NCI-H2227 treated with DMSO at 0.1 percent for 48 hours (cell line): Measurements from ENCODE around the gene HIPK2.

Source experiments
- DNase-seq: peaks from one replicate; lab custom pipeline; 2025; lab: John Stamatoyannopoulos, UW

Gene HIPK2

GRCh38 chr7:139777948-139778841, at the start of gene HIPK2:
Gene HIPK2, minus strand, starts transcription at chr7:139777998. Its CDS starts 375 bp downstream, at chr7:139777623.
- peak; percentile 74 for DNase-seq

DNA sequence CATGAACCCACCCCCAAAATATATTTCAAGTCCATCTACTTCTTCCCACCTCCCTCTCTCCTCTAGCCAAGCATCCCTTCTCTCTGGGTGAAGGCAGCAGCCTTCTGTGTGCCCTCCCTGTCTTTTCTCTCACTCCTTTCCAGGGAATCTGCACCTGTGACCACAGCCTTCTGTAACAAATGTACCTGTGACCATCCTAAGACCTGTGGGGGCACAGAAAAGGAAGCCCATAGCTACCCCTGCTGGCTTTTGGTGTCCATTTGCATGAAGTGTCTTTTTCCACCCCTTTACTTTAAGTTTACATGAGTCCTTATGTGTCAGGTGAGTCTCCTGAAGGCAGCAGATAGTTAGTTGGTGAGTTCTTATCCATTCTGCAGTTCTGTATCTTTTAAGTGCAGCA, 49.2 kb upstream of the HIPK2 start:
- no peak for DNase-seq

DNA sequence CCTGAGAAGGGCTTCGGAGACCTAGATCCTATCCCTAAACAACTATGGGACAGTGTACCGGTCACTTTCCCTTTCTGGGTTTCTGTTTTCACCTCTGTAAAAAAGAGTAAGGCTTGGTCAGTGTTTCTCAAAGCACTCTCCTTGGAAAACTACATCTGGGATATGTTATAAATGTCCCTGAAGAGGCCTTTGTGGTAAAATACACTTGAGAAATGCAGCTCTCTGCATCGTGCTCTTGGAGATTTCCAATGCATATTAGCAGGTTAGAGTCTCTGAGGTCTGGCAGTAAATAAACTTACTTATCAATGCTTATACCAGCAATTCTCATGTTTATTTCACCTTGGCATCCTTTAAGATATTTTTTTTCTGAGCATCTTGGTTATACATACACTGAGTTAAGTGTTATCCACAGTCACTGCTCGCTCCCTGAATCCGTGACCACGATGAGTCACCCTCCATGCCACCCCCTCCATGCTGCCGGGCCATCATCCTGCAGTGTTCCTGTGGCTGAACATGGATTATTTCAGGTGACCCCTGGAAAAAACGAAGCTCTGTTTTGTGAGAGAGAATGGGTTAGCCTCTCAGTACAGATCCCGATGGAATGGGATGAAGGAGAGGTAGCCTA, 48.0 kb upstream of the HIPK2 start:
- DNase-seq, result no peak

DNA sequence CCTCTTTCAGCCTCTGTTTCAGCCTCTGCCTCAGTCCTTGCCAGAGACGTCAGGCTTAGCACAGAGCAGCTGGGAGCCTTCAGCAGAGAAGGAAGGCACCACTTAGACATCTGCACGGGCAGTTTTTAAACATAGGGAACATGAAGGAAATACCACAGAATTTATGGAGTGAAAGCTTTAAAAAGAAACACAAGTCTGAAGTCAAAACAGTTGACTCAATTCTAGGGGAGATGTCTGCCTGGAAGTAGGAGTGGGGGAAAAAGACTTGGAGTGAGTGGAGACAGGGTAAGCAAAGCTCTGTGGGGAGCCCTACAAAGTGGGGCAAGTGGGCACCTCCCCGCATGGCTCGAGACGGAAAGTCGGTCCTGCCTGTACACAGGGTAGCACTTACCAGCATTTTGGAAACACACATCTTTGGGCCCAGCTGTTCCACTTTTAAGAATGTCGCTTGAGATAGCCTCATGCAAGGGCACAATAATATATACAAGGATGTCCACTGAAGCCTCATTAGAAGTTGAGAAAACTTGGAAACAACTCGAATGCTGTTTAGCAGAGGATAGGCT, 46.2 kb upstream of the HIPK2 start:
- no peak for DNase-seq

- DNase-seq, result no peak
Measured at GRCh38 chr7:139822855-139823254, 45.1 kb upstream of the HIPK2 start.

DNA sequence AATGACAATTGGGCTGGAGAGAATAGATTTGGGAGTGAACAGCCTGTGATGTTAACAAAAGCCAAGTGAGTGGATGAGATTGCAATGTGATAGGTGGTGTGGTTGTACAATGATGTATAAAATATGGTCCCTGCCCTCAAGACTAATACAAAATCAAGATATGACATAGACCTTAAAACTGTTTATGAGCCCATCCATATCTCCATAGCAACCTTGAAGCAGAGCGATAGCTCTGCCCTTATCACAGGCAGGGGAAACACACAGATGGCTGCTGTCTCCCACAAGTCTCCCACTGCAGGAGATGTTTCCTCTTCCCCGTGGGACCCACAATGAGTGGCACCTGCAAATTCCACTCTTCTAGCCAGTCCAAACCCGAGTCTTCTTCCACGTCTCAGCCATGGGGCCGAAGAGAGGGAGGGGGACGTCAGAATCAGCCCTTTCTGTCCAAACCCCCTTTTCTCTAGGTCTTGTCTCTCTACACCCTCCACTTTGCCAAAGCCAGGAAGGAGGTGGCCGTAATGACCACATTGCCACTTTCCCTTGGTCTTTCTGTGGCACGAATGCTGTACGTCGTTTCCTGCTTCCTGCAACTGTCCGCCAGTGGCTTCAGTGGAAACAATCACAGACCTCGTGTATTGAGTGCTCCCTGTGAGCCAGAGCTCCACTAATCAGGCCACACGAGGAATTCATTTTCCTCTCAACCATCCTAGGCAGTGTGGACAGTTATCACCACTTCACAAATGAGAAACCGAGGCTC, 43.7 kb upstream of the HIPK2 start:
- no peak for DNase-seq

DNA sequence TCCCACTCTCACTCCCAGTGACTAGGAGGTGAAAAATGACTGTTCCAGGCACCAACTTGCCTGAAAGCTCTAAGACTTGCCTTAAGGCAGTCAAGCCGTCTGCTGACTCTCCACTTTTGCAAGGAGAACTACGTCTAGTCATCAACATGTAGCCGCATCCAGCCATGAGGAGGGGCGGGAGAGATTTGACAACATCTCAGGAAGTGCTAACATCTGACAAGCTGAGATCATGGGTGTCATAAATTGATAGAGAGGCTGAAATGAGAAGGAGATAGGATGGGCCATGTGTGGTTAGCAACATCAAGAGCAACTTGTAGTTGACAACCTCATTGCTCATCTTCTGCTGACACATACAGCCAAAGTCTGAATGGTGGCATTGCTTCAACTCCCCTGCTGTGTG, 42.3 kb upstream of the HIPK2 start:
- no peak for DNase-seq

GRCh38 chr7:139817249-139817648, 39.5 kb upstream of the HIPK2 start:
- no peak for DNase-seq

GRCh38 chr7:139813689-139814088, 35.9 kb upstream of the HIPK2 start:
- DNase-seq, result no peak

DNA sequence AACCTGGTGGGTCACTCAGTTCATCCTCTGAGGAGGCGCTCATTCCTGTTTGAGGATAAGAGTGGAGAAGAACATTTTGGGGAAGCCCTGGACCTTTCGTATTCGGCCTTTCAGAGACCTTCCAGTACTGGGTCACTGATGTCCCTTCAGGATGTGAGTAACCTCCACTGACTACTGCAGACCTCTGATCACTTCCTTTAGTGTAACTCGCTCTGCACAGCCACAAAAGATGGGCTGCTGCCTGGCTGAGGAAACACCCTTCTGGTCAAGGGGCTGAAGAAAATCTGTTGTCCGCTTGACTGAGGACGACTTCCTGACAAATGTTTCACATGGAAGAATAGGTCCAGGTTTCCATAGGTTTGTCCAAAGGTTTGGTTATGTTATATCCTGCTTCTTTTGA, 35.4 kb upstream of the HIPK2 start:
- DNase-seq, result no peak

DNA sequence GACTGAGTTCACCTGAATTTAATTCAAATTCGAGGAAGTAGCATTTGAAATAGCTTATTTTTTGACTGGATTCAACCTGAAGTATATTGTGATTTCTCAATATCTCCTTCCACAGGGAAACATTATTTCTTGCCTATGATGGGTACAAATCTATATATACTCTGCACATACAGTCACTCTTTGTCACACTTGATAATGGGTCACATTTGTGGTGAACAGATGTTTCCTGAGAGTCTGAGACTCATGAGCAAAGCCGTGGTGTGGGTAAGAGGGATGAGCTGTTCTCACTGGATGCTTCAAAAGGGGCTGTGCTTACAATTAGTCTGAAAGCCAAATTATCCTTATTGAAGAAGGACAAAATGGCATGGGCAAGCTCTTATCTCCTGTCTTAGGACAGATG, 33.3 kb upstream of the HIPK2 start:
- no peak for DNase-seq

DNA sequence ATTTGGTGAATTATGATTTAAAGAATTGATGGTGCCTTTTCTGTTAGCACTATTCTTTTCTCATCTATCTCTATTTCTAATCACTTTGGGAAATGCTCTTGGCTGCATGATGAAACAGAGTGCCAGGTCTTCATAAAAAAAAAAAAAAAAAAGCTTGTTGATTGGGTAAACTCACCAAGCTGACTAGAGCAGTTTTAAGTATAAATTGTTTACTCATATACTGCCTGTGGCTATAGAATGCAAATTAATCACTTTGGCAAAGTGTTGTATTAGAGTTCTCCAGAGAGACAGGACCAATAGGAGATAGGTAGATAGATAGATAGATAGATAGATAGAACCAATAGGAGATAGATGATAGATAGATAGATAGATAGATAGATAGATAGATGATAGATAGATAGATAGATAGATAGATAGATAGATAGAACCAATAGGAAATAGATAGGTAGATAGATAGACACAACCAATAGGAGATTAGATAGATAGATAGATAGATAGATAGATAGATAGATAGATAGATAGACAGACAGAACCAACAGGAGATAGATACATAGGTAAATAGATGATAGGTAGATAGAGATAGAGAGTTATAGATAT, 31.1 kb upstream of the HIPK2 start:
- no peak for DNase-seq

DNA sequence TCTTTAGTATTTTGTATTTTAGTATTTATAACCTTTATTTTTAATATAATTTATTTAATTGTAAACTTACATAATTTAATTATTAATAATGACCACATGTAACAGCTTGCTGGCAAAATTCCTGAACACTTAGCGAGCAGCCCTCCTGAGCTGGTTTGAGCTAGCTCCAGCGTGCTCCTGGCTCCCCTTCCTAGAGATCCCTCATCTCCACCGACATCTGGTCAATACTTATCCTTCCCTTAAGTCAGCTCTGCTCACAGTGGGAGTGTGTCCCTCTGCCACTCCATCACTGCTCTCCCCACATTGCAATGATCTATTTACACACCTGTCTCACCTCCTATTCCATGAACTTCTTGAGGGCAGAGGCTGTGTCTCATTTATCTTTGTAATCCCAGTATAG, 30.6 kb upstream of the HIPK2 start:
- no peak for DNase-seq

DNA sequence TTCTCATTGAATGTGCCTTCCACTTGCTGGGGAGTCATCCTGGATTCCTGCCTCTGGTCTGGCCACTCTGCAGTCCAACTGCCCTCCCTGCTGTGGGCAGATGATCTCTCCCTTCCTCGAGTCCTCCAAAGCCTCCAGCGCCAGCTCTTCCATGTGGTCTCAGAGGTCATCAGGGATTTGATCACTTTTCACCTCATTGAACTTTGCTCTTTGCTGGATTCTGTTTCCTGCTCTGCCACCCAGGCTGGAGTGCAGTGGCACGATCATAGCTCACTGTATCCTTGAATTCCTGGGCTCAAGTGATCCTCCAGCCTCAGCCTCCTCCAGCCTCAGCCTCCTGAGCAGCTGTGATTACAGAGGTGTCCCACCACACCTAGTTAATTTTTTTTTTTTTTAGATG, 29.2 kb upstream of the HIPK2 start:
- DNase-seq, result no peak

DNA sequence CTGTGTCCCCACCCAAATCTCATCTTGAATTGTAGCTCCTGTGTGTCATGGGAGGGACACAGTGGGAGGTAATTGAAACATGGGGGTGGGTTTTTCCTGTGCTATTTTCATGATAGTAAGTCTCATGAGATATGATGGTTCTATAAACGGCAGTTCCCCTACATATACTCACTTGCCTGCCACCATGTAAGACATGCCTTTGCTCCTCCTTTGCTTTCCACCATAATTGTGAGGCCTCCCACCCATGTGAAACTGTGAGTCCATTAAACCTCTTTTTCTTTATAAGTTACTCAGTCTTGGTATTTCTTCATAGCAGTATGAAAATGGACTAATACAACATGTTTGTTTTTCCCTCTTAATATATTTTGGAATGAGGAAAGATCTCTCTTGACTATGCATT, 26.8 kb upstream of the HIPK2 start:
- DNase-seq, result no peak

- DNase-seq, result no peak
Measured at GRCh38 chr7:139799586-139799985, 21.8 kb upstream of the HIPK2 start.

- no peak for DNase-seq
Measured at GRCh38 chr7:139798892-139799291, 21.1 kb upstream of the HIPK2 start.

- DNase-seq, result no peak
Measured at GRCh38 chr7:139798221-139798620, 20.4 kb upstream of the HIPK2 start.

GRCh38 chr7:139797607-139798006, 19.8 kb upstream of the HIPK2 start:
- DNase-seq, result no peak

GRCh38 chr7:139791316-139791715, 13.5 kb upstream of the HIPK2 start:
- no peak for DNase-seq

DNA sequence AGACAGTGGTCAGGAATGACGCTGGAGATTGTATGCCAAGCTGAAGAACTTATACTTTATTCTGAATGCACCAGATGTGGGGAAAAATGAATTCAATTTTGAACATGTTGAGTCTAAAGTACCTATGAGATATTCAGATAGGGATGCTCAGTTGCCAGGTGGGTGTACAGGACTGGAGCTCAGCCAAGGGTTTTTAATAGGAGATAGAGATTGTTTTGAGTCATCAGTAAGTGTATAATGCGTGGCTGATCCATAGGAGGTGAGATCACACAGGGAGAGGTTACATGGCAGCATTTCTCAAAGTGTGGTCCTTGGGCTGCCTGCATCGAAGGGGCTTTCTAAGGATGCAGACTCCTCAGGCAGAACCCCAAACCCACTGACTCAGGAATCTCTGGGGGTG, 6.8 kb upstream of the HIPK2 start:
- DNase-seq, result no peak
